Neural progenitor cell (in vitro differentiated cells): ENCODE results near the gene PRLHR.

Source experiments
- EZH2 ChIP-seq: fragments of 200-600 bp; sonication (generic); IDR thresholded peaks from 2 replicates; pipeline ENCODE4 v1.6.1; 2017; ENCODE audit warnings: antibody characterized with exemption, mild to moderate bottlenecking, moderate library complexity
- TF ChIP-seq, protein P1 (sequence below): fragments of 200-600 bp; sonication (generic); IDR thresholded peaks from 2 replicates; pipeline ENCODE4 v1.5.1; 2017; ENCODE audit warnings: antibody characterized with exemption, mild to moderate bottlenecking

DNA sequence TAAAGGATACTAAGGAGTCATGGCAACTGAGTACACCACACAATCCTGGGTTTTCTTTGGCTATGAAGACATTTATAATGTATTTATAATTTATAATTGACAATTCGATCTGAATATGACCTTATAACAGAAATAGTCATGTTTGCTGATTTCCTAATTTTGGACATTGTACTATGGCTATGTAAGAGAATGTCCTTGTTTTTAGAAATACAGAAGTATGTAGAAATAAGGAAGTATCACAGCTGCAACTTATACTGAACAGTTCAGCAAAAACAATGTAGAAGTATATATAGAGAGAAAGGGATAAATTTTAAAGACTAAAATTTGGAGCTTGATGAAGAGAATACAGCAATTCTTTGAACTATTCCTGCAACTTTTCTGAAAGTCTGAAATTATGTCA lies 32.6 kb downstream of the PRLHR start:
- TF ChIP-seq EZH2: no peak
- TF ChIP-seq, protein P1, sequence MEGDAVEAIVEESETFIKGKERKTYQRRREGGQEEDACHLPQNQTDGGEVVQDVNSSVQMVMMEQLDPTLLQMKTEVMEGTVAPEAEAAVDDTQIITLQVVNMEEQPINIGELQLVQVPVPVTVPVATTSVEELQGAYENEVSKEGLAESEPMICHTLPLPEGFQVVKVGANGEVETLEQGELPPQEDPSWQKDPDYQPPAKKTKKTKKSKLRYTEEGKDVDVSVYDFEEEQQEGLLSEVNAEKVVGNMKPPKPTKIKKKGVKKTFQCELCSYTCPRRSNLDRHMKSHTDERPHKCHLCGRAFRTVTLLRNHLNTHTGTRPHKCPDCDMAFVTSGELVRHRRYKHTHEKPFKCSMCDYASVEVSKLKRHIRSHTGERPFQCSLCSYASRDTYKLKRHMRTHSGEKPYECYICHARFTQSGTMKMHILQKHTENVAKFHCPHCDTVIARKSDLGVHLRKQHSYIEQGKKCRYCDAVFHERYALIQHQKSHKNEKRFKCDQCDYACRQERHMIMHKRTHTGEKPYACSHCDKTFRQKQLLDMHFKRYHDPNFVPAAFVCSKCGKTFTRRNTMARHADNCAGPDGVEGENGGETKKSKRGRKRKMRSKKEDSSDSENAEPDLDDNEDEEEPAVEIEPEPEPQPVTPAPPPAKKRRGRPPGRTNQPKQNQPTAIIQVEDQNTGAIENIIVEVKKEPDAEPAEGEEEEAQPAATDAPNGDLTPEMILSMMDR: no peak
